ENCODE measurements around the gene ZNF672.

ZNF672 gene

GRCh38 chr1:248813546-248813945, 24.5 kb upstream of the ZNF672 start:
- no peak overlapping the region for H3K4me3 ChIP-seq (ENCODE audit: low read depth, low read length)
- in situ Hi-C loops (cut with HindIII; ENCODE audit: low sequenced_read_pairs), result no loop called here
- no peak for DNase-seq (ENCODE audit: low read depth)
- no peak for TF ChIP-seq CTCF (IDR thresholded peaks at IDR 0.05; ENCODE audit: low read depth, low read length, missing control alignments)

DNA sequence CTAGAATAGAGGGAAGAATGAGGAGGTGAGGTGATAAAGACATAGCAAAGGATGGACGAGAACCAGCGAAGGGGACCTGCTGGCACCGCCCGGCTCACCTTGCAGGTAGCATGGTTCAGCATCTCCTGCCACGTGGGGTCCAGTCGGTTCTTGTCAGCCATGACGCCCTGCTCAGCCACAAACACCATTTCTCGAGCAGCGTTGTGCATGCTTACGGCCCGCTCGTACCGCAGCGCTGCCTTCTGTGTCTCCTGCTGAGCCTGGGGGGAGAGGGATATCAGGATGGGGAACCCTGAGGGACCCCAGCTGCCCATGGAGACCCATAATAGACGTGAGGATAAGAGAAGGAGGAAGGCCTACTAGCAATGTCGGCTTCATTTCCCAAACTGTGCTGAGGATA, 23.7 kb upstream of the ZNF672 start:
- no peak overlapping the region for H3K4me3 ChIP-seq (ENCODE audit: low read depth, low read length)
- in situ Hi-C loops (cut with HindIII; ENCODE audit: low sequenced_read_pairs), result no loop called here
- no peak for TF ChIP-seq CTCF (IDR thresholded peaks at IDR 0.05; ENCODE audit: low read depth, low read length, missing control alignments)

DNA sequence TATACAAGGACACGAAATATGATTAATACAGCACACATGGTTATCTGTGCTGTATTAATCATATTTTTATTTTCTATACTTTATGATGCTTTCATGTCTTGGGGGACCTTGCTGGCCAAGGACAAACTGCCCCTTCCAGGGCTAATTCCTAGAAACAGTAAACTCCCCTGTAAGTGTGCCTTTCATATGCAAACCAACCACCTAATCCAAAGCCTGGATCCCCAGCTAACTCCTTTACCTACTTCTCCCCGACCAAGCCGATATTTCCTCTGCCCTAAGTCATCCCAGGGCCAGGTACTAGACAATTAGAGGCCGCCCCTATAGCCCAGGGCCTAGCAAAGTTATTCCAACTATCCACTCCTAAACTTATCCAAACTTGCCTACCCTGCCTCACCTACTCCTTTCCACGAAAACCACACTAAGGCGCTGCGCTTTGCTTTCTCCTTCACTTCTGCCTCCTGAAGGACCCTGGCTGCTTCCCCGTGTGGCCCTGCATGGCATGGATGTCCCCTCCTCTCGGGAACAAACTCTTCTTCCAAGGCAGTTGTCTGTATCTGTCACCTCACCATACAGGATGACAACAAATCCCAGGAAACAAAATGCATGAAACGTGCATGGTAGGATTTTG, 22.5 kb upstream of the ZNF672 start:
- no peak overlapping the region for H3K4me3 ChIP-seq (ENCODE audit: low read depth, low read length)
- TF ChIP-seq CTCF (IDR thresholded peaks at IDR 0.05; ENCODE audit: low read depth, low read length, missing control alignments), result no peak
- in situ Hi-C loops (cut with HindIII; ENCODE audit: low sequenced_read_pairs), result no loop called here
- DNase-seq (ENCODE audit: low read depth), result no peak

More for the DNA sequence above, 23.7 kb upstream of the ZNF672 start:
- DNase-seq (ENCODE audit: low read depth), result no peak

GRCh38 chr1:248816042-248816851, 21.8 kb upstream of the ZNF672 start:
- DNase-seq (ENCODE audit: low read depth), result no peak
- H3K4me3 ChIP-seq (ENCODE audit: low read depth, low read length), result no peak overlapping the region
- no peak for TF ChIP-seq CTCF (IDR thresholded peaks at IDR 0.05; ENCODE audit: low read depth, low read length, missing control alignments)
- in situ Hi-C loops (cut with HindIII; ENCODE audit: low sequenced_read_pairs), result no loop called here

GRCh38 chr1:248817065-248817464, 21.0 kb upstream of the ZNF672 start:
- H3K4me3 ChIP-seq (ENCODE audit: low read depth, low read length), result no peak overlapping the region
- DNase-seq (ENCODE audit: low read depth), result no peak
- in situ Hi-C loops (cut with HindIII; ENCODE audit: low sequenced_read_pairs), result no loop called here
- TF ChIP-seq CTCF (IDR thresholded peaks at IDR 0.05; ENCODE audit: low read depth, low read length, missing control alignments), result no peak

GRCh38 chr1:248818505-248819374, 19.3 kb upstream of the ZNF672 start:
- no peak overlapping the region for H3K4me3 ChIP-seq (ENCODE audit: low read depth, low read length)
- DNase-seq (ENCODE audit: low read depth), result no peak
- no peak for TF ChIP-seq CTCF (IDR thresholded peaks at IDR 0.05; ENCODE audit: low read depth, low read length, missing control alignments)
- in situ Hi-C loops (cut with HindIII; ENCODE audit: low sequenced_read_pairs), result no loop called here
